Hepatocyte (in vitro differentiated cells): ENCODE measurements around the gene PMP22.

Experiments
- CTCF ChIP-seq: fragments of 200-600 bp; sonication (generic); IDR thresholded peaks from 2 replicates; pipeline ENCODE4 v1.5.1; 2016; ENCODE audit warnings: antibody characterized with exemption, mild to moderate bottlenecking; ENCODE audit not compliant: poor library complexity
- EZH2 ChIP-seq: fragments of 200-600 bp; sonication (generic); IDR thresholded peaks from 2 replicates; pipeline ENCODE4 v1.6.1; 2016; ENCODE audit warnings: antibody characterized with exemption, mild to moderate bottlenecking, borderline replicate concordance

DNA sequence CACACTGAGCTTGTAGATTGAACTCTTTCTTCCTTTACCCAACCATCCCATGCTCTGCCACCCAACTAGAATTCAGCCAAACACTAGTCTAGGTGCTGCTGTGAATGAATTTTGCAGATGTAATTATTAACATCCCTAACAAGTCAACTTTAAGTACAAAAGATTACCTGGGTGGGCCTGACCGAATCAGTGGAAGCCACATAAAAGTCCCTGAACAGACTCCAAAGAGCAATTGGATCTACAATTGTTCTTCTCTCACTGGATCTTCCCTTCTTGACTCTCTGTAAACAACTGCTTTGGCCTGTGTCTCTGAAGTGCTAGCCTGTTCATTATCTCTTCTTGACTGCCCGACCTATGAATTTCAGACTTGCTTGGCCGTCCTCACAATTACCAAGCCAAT lies 67.9 kb downstream of the PMP22 start:
- TF ChIP-seq CTCF (no peak), EZH2 (no peak)
